Subcutaneous adipose tissue (tissue), 4 donors: ENCODE measurements around the gene GLIS2. TPM values are rescaled to one million over a fixed set of nuclear protein-coding genes. Genes with fewer than 3 reads are reported as not detected.

Experiments
- total RNA-seq, 4 donors: library from RNA; depleted of rRNA; stranded (reverse); fragments of >200 nt; gene quantifications; one replicate each; pipeline ENCODE4 v1.1.0, GENCODE V29; 2016
- TF ChIP-seq, protein P1 (sequence below): fragments of 450-650 bp; IDR thresholded peaks from one replicate; pipeline ENCODE4 v1.5.1; 2016; ENCODE audit warnings: low read depth, mild to moderate bottlenecking, control low read depth, antibody characterized with exemption, moderate library complexity

Gene GLIS2
- total RNA-seq, 4 donors from 2014 or later, result 0.85 to 2.1 (median 1.5) TPM

DNA sequence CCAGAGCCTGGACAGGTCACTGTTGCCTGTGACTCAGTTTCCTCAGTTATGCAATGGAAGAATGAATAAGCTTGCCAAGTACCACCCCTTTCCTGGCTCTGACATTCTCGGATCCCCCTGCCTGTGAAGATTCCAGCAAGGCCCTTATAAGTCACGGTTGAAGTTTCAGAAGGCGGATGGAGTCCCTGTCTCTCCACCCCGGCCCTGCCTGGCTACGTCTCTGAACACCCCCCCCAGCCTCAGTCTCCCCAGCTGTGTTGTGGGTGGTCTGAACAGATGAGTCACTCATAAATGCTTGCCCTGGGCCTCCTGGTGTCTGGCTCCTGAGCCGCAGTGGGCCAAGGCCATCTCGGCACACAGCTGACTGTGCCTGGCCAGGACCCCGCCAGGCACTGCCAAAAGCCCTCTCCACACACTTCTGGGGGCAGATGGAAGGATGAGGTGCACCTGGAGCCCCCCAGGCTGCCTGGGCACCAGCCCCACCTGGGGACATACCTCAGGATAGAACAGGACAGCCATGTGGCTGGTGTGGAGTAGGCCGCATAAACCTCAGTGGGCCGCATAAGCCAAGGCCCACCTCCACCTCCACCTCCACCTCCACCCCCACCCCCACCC is 71.2 kb downstream of the GLIS2 start:
- TF ChIP-seq, protein P1, sequence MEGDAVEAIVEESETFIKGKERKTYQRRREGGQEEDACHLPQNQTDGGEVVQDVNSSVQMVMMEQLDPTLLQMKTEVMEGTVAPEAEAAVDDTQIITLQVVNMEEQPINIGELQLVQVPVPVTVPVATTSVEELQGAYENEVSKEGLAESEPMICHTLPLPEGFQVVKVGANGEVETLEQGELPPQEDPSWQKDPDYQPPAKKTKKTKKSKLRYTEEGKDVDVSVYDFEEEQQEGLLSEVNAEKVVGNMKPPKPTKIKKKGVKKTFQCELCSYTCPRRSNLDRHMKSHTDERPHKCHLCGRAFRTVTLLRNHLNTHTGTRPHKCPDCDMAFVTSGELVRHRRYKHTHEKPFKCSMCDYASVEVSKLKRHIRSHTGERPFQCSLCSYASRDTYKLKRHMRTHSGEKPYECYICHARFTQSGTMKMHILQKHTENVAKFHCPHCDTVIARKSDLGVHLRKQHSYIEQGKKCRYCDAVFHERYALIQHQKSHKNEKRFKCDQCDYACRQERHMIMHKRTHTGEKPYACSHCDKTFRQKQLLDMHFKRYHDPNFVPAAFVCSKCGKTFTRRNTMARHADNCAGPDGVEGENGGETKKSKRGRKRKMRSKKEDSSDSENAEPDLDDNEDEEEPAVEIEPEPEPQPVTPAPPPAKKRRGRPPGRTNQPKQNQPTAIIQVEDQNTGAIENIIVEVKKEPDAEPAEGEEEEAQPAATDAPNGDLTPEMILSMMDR, result no peak

DNA sequence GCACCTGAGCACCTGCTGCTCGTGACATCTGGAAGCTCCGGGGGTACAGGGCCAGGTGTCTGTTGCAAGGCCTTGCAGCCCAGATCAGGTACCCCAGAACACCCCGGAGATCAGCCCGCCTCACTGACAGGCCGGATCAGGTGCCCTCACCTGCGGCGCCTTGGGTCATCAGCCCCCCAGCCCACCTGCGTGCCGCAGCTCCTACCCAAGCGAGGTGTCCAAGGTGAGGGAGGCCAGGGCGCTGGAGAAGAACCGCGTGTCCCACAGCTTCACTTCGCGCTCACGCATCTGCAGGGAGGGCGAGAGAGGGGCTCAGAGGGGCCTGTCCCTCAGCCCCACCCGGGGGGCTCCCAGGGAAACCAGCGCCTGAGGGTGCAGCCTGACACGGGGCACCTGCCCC is 71.9 kb downstream of the GLIS2 start:
- TF ChIP-seq, protein P1, result no peak

- TF ChIP-seq, protein P1, result no peak
These were observed 72.6 kb downstream of the GLIS2 start for GRCh38 chr16:4388271-4389021.

Other genes starting within 250 kb of the GLIS2 start
- gene ADCY9, start 199.6 kb upstream of the GLIS2 start, total RNA-seq, result 10 to 100 TPM in 1 of 4 donors, 1 to 10 TPM in 3; 9.5 to 16.4 (median 9.8) TPM
- gene SRL, start 74.0 kb upstream of the GLIS2 start, total RNA-seq, result 1 to 10 TPM in 1 of 4 donors, under 1 TPM in 3; 0.16 to 2.3 (median 0.50) TPM
- gene TFAP4, start 43.0 kb upstream of the GLIS2 start, total RNA-seq, result 1 to 10 TPM; 4.6 to 5.3 (median 5.0) TPM
- gene PAM16, start 35.3 kb downstream of the GLIS2 start, total RNA-seq, result 10 to 100 TPM; 15.3 to 52.0 (median 34.5) TPM
- gene VASN, start 55.8 kb downstream of the GLIS2 start, total RNA-seq, result 10 to 100 TPM; 13.7 to 34.9 (median 22.3) TPM
- 10 to 100 TPM; 15.5 to 40.9 (median 24.7) TPM for gene CORO7, start 100.5 kb downstream of the GLIS2 start, total RNA-seq
- gene DNAJA3, start 109.8 kb downstream of the GLIS2 start, total RNA-seq, result 10 to 100 TPM; 24.8 to 42.4 (median 31.8) TPM
- gene NMRAL1, start 158.6 kb downstream of the GLIS2 start, total RNA-seq, result 10 to 100 TPM; 29.0 to 55.6 (median 42.1) TPM
- gene HMOX2, start 160.3 kb downstream of the GLIS2 start, total RNA-seq, result 100 to 1,000 TPM in 1 of 4 donors, 10 to 100 TPM in 3; 57.8 to 131 (median 88.8) TPM
- 10 to 100 TPM in 1 of 4 donors, 1 to 10 TPM in 3; 7.3 to 18.3 (median 8.6) TPM for gene CDIP1, start 222.7 kb downstream of the GLIS2 start, total RNA-seq
- gene C16orf96, start 240.3 kb downstream of the GLIS2 start, total RNA-seq, result 1 to 10 TPM in 1 of 4 donors, not detected in 3; 1.1 TPM